Esophagus muscularis mucosa (tissue), 4 donors: ENCODE measurements around the gene LHCGR. TPM values are rescaled to one million over a fixed set of nuclear protein-coding genes. Genes with fewer than 3 reads are reported as not detected.

ENCODE experiments used
- DNase-seq: peaks from one replicate; pipeline ENCODE4 v3.0.0-alpha.2; 2017; ENCODE audit errors: extremely low spot score
- H3K27ac ChIP-seq, 4 donors: fragments of 200-600 bp; sonication (generic); replicated peaks in 1 of 4; 1 replicate in 3 of 4; 2 replicates in 1 of 4; pipeline ENCODE4 v1.5.1; 2016 to 2019; ENCODE audit warnings: mild to moderate bottlenecking in 1 of 4
- H3K27me3 ChIP-seq, 4 donors: fragments of 200-600 bp; sonication (generic); one replicate each; pipeline versions ENCODE4 v1.5.1 to v1.6.0; 2016 to 2019
- H3K36me3 ChIP-seq, 4 donors: fragments of 200-600 bp; sonication (generic); one replicate each; pipeline ENCODE4 v1.5.1; 2016 to 2019
- H3K4me1 ChIP-seq, 4 donors: fragments of 200-600 bp; sonication (generic); one replicate each; pipeline ENCODE4 v1.5.1; 2016 to 2019
- H3K4me3 ChIP-seq, 4 donors: fragments of 200-600 bp; sonication (generic); 1 replicate in 2 of 4; 2 replicates in 2 of 4; pipeline ENCODE4 v1.5.1; 2016 to 2019; ENCODE audit warnings: mild to moderate bottlenecking in 4 of 4, moderate library complexity in 1 of 4
- H3K9me3 ChIP-seq, 4 donors: fragments of 200-600 bp; sonication (generic); 1 replicate in 3 of 4; 2 replicates in 1 of 4; pipeline ENCODE4 v1.5.1; 2016 to 2019
- EP300 ChIP-seq: sonication (generic); formaldehyde crosslinking; IDR thresholded peaks from one replicate; pipeline ENCODE4 v1.6.1; 2017; ENCODE audit warnings: antibody characterized with exemption
- POLR2A ChIP-seq: fragments of 450-650 bp; IDR thresholded peaks from one replicate; pipeline ENCODE4 v1.6.1; 2017; ENCODE audit warnings: antibody characterized with exemption, moderate library complexity, mild to moderate bottlenecking, low read depth
- POLR2AphosphoS5 ChIP-seq, 2 donors: sonication (generic); formaldehyde crosslinking; IDR thresholded peaks; one replicate each; pipeline ENCODE4 v1.6.1; 2017; ENCODE audit warnings: antibody characterized with exemption in 2 of 2
- WGBS: methylation state at CpG from one replicate; pipeline ENCODE4 v1.1.5; 2018; 5-methylcytosine and 5-hydroxymethylcytosine counted together
- intact Hi-C: fragments of 100-400 bp; cut with DNase I; formaldehyde crosslinking; loops from one replicate; pipeline ENCODE4 v1.15.1; 2023
- total RNA-seq, 4 donors: library from RNA; depleted of rRNA; stranded (reverse); fragments of >200 nt; gene quantifications; one replicate each; pipeline versions ENCODE4 v1.1.0 to v1.2.1, GENCODE V29; 2016
- TF ChIP-seq, protein P1 (sequence below), 3 experiments: fragments of 200-600 bp in 2 of 3; fragments of 450-650 bp in 1 of 3; sonication (generic) in 2 of 3; IDR thresholded peaks; one replicate each; pipeline ENCODE4 v1.5.1; 2017 to 2019; ENCODE audit warnings: antibody characterized with exemption in 3 of 3, mild to moderate bottlenecking in 2 of 3, moderate library complexity in 1 of 3

The LHCGR gene
- total RNA-seq, 4 donors from 2014 or later: 0.65 to 4.6 (median 2.8) TPM

DNA sequence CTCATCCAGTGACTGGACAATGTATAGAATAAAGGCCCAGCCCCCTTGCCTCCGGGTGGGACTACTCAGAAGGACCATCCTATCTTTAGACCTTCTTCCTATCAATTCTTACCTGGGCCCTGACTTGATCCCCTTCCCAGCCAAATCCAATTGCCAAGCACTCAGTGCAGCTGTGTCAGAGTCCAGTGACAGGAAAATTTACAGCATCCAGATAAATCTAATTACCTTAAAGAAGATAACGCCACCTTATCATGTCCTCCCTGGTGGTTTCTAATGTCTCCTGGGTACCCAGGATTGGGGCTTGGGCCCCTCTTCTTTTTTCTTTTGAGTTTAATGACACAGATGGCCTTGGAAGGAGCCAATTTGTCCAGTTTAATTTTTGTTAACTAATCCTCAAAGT is 19.3 kb downstream of the LHCGR start:
- 67% methylated on average over 2 of the region's 2 CpGs for WGBS
- TF ChIP-seq, protein P1, sequence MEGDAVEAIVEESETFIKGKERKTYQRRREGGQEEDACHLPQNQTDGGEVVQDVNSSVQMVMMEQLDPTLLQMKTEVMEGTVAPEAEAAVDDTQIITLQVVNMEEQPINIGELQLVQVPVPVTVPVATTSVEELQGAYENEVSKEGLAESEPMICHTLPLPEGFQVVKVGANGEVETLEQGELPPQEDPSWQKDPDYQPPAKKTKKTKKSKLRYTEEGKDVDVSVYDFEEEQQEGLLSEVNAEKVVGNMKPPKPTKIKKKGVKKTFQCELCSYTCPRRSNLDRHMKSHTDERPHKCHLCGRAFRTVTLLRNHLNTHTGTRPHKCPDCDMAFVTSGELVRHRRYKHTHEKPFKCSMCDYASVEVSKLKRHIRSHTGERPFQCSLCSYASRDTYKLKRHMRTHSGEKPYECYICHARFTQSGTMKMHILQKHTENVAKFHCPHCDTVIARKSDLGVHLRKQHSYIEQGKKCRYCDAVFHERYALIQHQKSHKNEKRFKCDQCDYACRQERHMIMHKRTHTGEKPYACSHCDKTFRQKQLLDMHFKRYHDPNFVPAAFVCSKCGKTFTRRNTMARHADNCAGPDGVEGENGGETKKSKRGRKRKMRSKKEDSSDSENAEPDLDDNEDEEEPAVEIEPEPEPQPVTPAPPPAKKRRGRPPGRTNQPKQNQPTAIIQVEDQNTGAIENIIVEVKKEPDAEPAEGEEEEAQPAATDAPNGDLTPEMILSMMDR (IDR thresholded peaks at IDR 0.05): no peak
- Histone ChIP-seq H3K9me3 (no peaks in the 10 kb centered on the region), H3K36me3 (no peaks in the 10 kb centered on the region), H3K4me1 (peaks cover 0 to 26% (median 25%) of the 10 kb centered on the region in 4 donors), H3K4me3 (no peak overlapping the region), H3K27ac (no peak overlapping the region), H3K27me3 (no peaks in the 10 kb centered on the region)
- no peak for DNase-seq
- intact Hi-C loops: no loop called here

DNA sequence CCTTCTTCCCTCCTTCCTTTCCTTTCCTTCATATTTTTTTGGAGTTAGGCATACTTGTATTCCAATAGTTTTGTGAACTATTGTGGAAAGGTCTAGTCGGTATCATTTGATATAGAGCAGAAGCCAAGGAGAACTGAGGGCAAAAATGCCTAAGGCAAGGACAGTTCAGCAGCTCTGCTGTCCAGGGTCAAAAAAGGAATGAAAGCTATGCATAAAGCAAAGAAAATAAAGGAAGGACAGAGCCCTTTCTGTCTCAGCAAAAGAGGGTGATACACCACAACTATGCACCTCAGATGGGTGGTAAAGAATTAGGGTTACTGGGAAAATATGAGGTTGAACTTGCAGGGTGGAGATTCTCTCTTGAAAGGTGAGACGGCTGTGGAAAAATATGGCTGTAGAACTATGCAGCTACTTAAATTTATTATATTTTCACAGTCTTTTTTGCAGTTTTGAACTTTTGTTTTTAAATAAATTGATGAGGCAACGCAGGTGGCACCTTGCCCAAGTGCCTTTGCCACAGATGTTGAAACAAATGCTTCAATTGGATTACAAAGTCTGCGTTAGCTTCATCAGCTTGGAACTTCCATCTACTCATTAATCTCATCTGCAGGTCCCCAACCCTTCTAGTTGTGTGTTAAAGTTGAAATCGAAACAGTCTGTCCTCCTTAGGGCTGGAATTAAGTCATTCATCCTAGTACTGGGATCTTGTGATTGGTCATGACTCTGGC is 20.8 kb downstream of the LHCGR start:
- H3K27me3 ChIP-seq: no peaks in the 10 kb centered on the region
- H3K27ac ChIP-seq: no peak overlapping the region
- 54% methylated on average over 5 of the region's 5 CpGs for WGBS
- no peak overlapping the region for H3K4me3 ChIP-seq
- no peaks in the 10 kb centered on the region for H3K9me3 ChIP-seq
- DNase-seq: no peak
- intact Hi-C loops: no loop called here
- TF ChIP-seq EP300: no peak
- TF ChIP-seq, protein P1 (IDR thresholded peaks at IDR 0.05): no peak
- no peak for TF ChIP-seq POLR2A
- no peak for TF ChIP-seq POLR2AphosphoS5 (IDR thresholded peaks at IDR 0.05)
- H3K36me3 ChIP-seq: no peaks in the 10 kb centered on the region
- H3K4me1 ChIP-seq: peaks cover 0 to 27% (median 25%) of the 10 kb centered on the region in 4 donors

DNA sequence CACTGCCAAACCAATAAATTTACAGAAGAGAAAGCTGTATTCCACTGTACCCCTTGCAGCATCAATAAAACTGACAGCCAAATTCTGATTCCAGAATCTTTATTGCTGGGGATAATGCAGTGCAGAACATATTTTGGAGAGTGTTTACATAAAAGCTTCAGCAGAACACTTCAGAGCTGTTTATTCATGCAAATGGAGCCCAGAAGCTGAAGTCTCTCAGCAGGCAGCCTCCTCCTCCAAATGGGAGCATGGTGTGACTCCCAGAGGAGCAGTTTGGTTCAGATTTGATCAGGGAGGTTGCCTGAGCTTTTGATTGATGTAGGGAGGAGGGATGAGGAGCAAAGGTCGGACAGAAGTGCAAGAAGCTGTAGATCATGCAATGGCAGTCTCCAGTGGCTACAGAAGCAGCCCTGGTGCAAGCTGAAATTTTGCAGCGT is 22.4 kb downstream of the LHCGR start:
- H3K27ac ChIP-seq: peak overlapping the region in 1 of 4 donors; percentile 23
- 15% methylated on average over 2 of the region's 2 CpGs for WGBS
- no peak overlapping the region for H3K4me3 ChIP-seq
- peaks cover 10 to 42% (median 41%) of the 10 kb centered on the region in 4 donors for H3K4me1 ChIP-seq
- no peak for DNase-seq
- no peak for TF ChIP-seq POLR2AphosphoS5 (IDR thresholded peaks at IDR 0.05)
- TF ChIP-seq, protein P1 (IDR thresholded peaks at IDR 0.05): no peak
- no peaks in the 10 kb centered on the region for H3K9me3 ChIP-seq
- no peaks in the 10 kb centered on the region for H3K36me3 ChIP-seq
- no peaks in the 10 kb centered on the region for H3K27me3 ChIP-seq
- intact Hi-C loops: no loop called here

DNA sequence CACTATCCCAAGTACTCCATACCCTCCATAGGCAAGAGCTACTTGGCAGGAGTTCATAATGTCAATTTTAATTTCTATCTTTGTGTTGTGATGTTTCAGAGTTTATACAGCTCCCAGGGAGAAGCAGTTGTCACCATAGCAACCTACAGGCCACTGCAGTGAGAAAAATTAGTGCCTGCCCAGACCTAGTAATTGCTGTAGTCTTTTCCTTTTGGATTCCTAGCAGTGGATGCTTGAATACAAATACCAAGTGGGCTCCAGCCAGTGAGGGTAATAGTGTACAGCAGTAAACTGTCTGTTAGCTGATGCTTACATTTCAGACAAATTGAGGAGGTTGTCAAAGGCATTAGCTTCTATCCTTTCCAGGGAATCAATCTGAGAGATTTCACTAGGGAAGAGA is 26.7 kb downstream of the LHCGR start:
- no peak overlapping the region for H3K4me3 ChIP-seq
- H3K36me3 ChIP-seq: no peaks in the 10 kb centered on the region
- no peak for DNase-seq
- H3K9me3 ChIP-seq: no peaks in the 10 kb centered on the region
- intact Hi-C loops: no loop called here
- no peaks in the 10 kb centered on the region for H3K27me3 ChIP-seq
- TF ChIP-seq, protein P1 (IDR thresholded peaks at IDR 0.05): no peak
- TF ChIP-seq POLR2AphosphoS5 (IDR thresholded peaks at IDR 0.05) (no peak), EP300 (no peak), POLR2A (no peak)
- peak overlapping the region; percentile 40 to 71 (median 67) for H3K27ac ChIP-seq
- peaks cover 15 to 48% (median 41%) of the 10 kb centered on the region in 4 donors for H3K4me1 ChIP-seq

DNA sequence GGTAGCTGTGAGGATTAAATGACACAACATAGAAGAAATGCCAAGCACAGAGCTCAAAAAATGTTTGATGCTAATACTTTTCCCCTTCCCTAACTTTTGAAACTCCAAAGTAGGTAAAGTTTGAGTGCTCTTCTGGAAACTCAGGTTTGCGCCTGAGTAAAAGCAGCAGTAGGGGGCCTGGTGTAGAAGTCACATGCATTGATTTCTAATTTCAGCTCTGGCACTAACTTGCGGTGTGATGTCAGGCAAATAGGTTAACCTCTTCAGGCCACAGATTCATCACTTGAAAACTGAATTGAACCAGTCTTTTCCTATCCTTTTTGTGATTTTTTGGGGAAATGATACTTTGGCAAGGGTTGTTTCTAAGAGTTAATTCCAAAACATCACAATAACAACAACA is 27.2 kb downstream of the LHCGR start:
- Histone ChIP-seq H3K27ac (peak overlapping the region; percentile 40 to 71 (median 67)), H3K27me3 (no peaks in the 10 kb centered on the region), H3K4me3 (no peak overlapping the region), H3K4me1 (peaks cover 15 to 51% (median 43%) of the 10 kb centered on the region in 4 donors), H3K9me3 (no peaks in the 10 kb centered on the region), H3K36me3 (no peaks in the 10 kb centered on the region)
- TF ChIP-seq EP300 (no peak), POLR2AphosphoS5 (IDR thresholded peaks at IDR 0.05) (no peak), POLR2A (no peak)
- TF ChIP-seq, protein P1 (IDR thresholded peaks at IDR 0.05): no peak
- intact Hi-C loops: no loop called here
- WGBS: 67% methylated on average over 2 of the region's 2 CpGs
- no peak for DNase-seq
